Lower leg skin (tissue), 4 donors: ENCODE measurements around the gene PTH2. TPM values are rescaled to one million over a fixed set of nuclear protein-coding genes. Genes with fewer than 3 reads are reported as not detected.

Experiments used
- DNase-seq, 2 donors: peaks; one replicate each; pipeline ENCODE4 v3.0.0-alpha.2; 2019; ENCODE audit warnings: low spot score in 2 of 2
- H3K4me3 ChIP-seq: fragments of 200-600 bp; sonication (generic); 2 replicates; pipeline ENCODE4 v1.5.1; 2017; ENCODE audit warnings: mild to moderate bottlenecking, low read depth; ENCODE audit not compliant: poor library complexity, severe bottlenecking
- POLR2A ChIP-seq, 2 donors: fragments of 450-650 bp; IDR thresholded peaks; one replicate each; pipeline ENCODE4 v1.6.1; 2016 to 2017; ENCODE audit warnings: antibody characterized with exemption in 2 of 2, mild to moderate bottlenecking in 1 of 2, moderate library complexity in 1 of 2
- WGBS, 2 donors: methylation state at CpG; one replicate each; pipeline ENCODE4 v1.1.5; 2018; 5-methylcytosine and 5-hydroxymethylcytosine counted together
- intact Hi-C: fragments of 100-400 bp; cut with DNase I; formaldehyde crosslinking; loops from one replicate; pipeline ENCODE4 v1.15.0; 2023; ENCODE audit warnings: low total_unique reads
- total RNA-seq, 4 donors: library from RNA; depleted of rRNA; stranded (reverse); fragments of >200 nt; gene quantifications; one replicate each; pipeline ENCODE4 v1.1.0, GENCODE V29; 2016
- TF ChIP-seq, protein P1 (sequence below), 3 donors: fragments of 450-650 bp; IDR thresholded peaks; one replicate each; pipeline ENCODE4 v1.5.1; 2016; ENCODE audit warnings: antibody characterized with exemption in 3 of 3, mild to moderate bottlenecking in 3 of 3, moderate library complexity in 2 of 3

PTH2 gene
- total RNA-seq, 4 donors from 2014 or later: not detected

DNA sequence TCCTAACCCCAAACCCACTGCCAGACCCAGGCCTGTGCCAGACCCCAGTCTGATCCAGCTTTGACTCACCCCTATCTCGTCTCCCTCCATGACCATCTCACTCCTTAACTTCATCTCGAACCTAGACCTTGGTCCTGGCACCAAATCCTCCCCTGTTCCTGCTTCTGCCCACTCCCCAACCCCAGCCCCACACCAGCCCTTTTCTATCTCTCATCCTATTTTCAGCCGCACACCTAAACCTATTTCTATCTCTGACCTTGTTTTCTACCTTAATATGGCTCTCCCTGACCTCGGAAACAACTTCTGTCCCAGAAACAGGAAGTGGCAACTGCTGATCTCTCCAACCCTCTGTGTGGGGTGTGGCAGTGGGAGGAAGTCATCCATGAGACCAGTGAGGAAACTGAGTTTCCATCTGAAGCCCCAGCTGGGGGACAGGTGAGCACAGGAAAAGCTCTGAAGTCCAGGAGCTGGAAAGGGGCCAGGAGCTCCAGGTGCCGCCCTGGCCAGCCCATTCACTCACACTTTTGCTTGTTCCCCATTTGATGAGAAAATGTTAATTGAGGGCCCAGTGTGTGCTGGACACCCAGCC lies 13.7 kb downstream of the PTH2 start:
- intact Hi-C loops: no loop called here
- WGBS, 2 donors: 70 to 78% methylated on average over 5 of the region's 5 CpGs
- no peak for TF ChIP-seq POLR2A (IDR thresholded peaks at IDR 0.05)
- TF ChIP-seq, protein P1, sequence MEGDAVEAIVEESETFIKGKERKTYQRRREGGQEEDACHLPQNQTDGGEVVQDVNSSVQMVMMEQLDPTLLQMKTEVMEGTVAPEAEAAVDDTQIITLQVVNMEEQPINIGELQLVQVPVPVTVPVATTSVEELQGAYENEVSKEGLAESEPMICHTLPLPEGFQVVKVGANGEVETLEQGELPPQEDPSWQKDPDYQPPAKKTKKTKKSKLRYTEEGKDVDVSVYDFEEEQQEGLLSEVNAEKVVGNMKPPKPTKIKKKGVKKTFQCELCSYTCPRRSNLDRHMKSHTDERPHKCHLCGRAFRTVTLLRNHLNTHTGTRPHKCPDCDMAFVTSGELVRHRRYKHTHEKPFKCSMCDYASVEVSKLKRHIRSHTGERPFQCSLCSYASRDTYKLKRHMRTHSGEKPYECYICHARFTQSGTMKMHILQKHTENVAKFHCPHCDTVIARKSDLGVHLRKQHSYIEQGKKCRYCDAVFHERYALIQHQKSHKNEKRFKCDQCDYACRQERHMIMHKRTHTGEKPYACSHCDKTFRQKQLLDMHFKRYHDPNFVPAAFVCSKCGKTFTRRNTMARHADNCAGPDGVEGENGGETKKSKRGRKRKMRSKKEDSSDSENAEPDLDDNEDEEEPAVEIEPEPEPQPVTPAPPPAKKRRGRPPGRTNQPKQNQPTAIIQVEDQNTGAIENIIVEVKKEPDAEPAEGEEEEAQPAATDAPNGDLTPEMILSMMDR (IDR thresholded peaks at IDR 0.05): no peak
- no peak overlapping the region for H3K4me3 ChIP-seq
- no peak for DNase-seq

DNA sequence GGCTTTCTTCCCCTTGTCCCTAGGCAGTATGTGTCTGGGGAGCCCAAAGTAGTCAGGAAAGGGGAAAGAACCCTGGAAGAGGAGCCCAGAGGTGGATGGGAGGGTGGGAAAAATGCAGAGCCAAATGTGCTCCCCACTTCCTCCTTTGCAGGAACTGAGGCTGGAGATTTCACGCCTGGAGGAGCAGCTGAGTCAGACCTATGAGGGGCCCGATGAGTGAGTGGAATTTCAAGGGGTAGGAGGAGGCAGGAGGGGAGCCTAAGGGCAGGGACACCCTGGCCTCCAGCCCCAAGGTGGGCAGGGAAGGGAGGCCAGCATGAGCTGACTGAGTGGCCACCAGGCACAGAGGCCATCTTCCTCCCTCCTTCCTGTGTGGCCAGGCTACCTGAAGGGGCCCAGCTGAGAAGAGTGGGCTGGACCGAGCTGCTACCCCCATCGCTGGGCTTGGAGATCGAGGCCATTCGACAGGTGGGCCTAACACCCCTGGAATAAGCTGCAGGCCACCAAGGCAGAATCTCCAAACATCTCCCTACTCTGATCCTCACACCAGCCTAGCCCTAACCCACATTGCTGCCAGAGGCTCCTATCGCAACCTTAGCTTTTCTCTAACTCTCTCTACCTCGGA lies 14.3 kb downstream of the PTH2 start:
- TF ChIP-seq, protein P1 (IDR thresholded peaks at IDR 0.05): no peak
- no peak for TF ChIP-seq POLR2A (IDR thresholded peaks at IDR 0.05)
- intact Hi-C loops: no loop called here
- DNase-seq: no peak
- H3K4me3 ChIP-seq: no peak overlapping the region
- 74 to 75% methylated on average over 8 of the region's 8 CpGs for WGBS, 2 donors

DNA sequence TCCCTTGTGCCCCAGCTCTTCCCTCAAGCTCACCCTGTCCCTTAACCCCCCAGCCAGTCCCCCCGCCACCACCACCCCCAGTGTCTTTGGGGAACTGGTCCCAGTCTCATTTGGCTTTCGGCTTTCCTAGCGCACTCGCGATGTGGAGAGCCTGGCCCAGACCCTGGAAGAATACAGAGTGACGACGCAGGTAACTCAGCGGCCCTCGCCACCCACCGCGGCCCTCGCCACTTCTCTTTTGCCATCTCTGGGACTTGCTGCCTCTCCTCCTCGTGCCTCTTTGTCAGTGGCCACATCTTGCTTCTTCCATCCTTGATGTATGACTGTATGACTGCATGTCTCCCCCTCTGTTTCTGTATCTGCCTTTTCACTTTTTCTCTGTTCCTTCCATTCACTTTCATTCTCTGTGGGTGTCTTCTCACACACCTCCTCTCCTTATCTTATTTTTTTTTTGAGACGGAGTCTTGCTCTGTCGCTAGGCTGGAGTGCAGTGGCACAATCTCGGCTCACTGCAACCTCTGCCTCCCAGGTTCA lies 15.7 kb downstream of the PTH2 start:
- H3K4me3 ChIP-seq: no peak overlapping the region
- DNase-seq: no peak
- TF ChIP-seq POLR2A (IDR thresholded peaks at IDR 0.05): no peak
- TF ChIP-seq, protein P1 (IDR thresholded peaks at IDR 0.05): no peak
- intact Hi-C loops: no loop called here
- 89 to 90% methylated on average over 16 of the region's 16 CpGs for WGBS, 2 donors

DNA sequence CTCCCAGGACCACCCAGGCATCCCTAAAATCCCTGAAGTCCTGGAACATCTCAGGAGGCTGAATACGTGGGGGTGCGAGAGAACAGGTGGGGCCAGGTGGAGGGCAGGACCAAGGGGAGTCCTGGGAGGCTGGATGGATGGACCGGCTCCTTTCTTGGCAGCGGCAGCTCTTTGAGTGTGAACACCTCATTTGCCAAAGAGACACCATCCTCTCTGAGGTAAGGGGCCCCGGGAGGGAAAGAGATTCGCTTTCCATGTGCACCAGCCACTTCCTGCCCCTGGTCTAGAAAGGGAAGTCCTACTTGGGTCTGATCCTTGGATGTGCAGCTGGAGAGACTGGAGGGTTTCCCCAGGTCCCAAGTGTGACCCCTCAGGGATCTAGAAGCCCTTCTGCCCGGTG lies 16.2 kb downstream of the PTH2 start:
- 76 to 77% methylated on average over 7 of the region's 7 CpGs for WGBS, 2 donors
- no peak for DNase-seq
- no peak overlapping the region for H3K4me3 ChIP-seq
- intact Hi-C loops: no loop called here
- TF ChIP-seq, protein P1 (IDR thresholded peaks at IDR 0.05): no peak
- TF ChIP-seq POLR2A (IDR thresholded peaks at IDR 0.05): no peak

DNA sequence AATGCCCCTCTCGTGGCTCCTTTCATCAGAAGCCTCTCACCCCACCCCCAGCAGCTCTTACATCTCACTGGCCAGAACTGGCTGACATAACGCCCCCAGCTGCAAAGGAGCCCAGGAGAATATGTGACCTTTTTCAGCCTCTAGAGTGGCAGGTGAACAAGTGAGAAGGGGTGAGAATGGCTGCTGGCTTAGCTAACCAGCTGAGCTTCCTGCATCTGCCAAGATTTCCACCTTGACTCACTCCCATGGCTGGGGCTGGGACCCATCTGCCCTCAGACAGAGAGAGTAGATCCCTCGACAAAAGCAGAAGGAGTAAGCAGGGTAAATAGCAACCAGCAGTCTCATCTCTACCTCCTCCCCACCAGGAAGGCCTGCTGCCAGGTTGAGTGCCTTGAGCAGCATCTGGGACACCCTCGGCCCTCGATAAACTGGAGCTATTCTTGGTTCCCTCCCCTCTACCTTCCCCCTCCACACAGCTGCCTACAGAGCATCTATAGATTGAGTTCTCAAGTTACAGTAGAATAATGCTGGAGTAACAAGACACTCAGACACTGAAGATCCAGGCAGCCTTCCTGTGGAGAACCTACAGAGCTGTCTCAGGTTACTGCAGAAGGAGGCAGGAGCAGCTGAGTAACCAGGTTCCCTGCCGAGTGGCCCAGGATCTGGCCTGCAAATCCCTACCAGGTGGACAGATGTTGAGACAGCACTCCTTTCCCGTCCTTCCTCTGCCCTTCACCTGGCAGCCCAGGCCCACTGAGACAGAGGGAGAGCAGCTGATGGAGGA lies 19.6 kb downstream of the PTH2 start:
- no peak overlapping the region for H3K4me3 ChIP-seq
- intact Hi-C loops: no loop called here
- TF ChIP-seq, protein P1 (IDR thresholded peaks at IDR 0.05): no peak
- no peak for TF ChIP-seq POLR2A (IDR thresholded peaks at IDR 0.05)
- no peak for DNase-seq
- 66 to 67% methylated on average over 7 of the region's 7 CpGs for WGBS, 2 donors
